HG03571 (cell line): Measurements from ENCODE around the gene ATP9A.
"Not testable (repeated sequence)": the region's sequence is repeated elsewhere in the genome, so short reads cannot be mapped to it uniquely, and the experiment has no call there.

ENCODE experiments used
- ATAC-seq: cut with Tn5 transposase; IDR thresholded peaks from one replicate; pipeline ENCODE4 v1.9.1; 2021; ENCODE audit not compliant: unreplicated experiment

ATP9A gene

DNA sequence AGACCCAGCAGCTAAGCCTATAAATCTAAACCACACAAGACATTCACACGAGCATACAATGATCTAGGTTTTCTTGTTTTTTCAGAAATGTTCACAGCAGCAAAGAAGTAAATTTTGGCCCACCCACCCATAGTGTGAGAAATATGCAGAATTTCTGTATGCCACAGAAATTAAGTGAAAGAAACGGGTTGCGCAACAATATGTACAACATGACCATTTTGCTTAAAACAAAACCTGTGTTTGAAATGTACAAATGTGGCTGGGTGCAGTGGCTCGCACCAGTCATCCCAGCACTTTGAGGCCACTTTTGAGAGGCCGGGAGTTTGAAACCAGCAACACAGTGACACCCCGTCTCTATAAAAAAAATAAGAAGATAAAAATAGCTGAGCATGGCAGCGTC, 24.8 kb upstream of the ATP9A start:
- ATAC-seq, result no peak

DNA sequence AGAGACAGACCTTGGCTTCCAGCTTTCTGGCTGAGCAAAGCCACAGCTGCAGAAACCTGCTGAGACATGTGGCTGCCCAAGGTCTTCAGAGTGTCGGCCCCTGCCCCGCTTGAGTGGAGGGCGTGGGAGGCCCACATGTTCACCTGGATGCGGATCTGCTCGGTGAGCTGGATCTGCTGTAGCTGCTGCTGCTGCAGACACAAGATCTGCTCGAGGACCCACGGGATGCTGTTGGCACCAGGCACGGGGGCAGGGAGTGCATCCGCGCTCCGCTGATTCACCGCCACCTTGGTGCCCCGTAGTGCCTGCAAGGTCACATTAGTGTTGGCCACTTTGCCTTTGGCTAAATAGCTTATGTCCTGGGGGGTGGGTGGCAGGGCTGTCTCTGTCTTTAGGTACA, 23.4 kb upstream of the ATP9A start:
- ATAC-seq, result no peak

DNA sequence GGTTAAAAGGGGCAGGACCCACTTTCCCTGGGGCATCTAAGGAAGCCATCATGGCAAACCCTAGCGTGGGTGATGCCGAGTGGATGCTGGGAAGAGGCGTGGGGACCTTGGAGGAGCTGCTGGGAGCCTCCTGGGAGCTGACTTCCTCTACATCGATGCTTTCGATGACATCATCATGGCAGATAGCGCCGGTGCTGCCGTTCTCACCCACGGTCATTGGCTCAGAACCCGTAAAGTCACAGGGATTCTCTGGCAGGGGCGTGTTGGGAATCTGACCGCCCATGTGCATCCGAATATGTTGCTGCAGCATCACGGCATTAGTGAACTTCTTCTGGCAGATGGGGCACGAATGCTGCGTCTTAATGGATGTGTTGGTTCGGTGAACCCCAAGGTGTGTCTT, 22.1 kb upstream of the ATP9A start:
- no peak for ATAC-seq

DNA sequence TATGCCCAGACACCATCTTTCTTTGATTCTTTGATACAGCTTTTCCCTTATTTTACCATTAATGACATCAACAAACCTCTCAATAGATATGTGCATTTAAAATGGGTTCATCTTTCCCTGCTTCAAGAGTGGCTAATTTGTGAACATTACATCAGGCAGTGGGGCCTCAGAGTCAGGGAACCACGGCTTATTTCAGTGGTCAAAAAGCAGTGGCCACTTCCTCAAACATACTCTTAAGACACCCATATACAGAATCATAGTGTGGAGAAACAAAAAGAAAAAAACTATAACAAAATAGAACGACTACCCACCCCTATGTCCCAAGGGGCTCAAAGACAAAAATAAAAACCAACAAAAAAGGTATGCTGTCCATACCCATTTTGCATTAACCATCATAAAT, 21.2 kb upstream of the ATP9A start:
- no peak for ATAC-seq

DNA sequence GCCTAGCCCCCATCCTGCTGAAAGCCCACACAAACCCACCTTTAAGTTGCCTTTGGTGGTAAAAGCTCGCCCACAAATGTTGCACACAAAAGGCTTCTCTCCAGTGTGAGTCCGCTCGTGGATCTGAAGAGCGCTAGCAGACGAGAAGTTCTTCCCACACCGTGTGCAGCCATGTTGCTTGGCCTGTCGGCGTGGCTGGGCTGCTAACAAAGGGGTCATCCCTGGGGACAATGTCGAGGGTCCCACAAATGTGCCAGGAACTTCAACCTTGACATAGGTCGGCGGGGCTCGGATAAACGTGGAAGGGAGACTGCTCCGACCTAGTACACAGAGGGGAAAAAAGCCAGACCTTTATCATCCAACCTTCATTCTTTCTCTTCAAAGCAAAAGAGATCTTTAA, 20.6 kb upstream of the ATP9A start:
- ATAC-seq, result no peak

DNA sequence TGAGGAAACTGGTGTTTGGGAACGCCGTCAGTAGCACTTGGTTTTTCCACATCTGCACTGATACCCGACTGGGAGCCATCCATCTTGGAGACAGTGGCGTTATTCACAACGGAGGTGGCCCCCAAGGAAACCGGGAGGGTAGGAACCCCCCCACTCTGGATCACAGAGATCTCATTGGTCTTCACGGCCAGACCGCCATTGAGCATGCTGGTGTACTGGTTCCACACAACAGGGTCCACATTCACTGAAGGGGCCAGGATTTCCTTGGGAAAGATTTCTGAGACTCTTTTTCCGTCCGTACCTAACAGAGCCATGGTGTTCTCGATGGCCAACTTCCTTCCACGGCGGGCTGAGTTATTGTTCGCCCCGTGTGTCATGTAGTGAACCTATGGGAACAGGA, 16.1 kb upstream of the ATP9A start:
- no peak for ATAC-seq

DNA sequence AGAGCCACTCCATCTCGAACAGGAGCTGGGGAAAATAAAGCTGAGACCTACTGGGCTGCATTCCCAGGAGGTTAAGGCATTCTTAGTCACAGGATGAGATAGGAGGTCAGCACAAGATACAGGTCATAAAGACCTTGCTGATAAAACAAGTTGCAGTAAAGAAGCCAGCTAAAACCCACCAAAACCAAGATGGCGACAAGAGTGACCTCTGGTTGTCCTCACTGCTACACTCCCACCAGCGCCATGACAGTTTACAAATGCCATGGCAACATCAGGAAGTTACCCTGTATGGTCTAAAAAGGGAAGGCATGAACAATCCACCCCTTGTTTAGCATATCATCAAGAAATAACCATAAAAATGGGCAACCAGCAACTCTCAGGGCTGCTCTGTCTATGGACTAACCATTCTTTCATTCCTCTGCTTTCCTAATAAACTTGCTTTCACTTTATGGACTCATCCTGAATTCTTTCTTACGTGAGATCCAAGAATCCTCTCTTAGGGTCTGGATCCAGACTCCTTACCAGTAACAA, 10.1 kb upstream of the ATP9A start:
- not testable (repeated sequence) for ATAC-seq

DNA sequence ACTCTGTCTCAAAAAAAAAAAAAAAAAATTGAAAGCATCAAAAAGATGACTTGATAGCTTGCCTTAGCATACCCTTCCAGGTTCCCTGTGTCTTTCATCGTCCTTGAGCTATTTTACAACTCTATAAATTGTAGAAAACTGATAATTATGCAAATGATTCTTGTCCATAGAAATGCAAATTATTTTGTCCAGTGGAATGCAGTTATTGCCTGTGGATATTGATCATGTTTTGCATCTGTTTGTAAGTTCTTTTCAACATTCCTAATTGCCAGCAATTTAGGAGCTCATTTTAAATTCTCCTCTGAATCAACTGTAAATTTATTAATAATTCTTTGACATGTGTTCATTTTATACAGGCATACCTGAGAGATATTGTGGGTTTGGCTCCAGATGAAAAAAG, 7.1 kb upstream of the ATP9A start:
- no peak for ATAC-seq

DNA sequence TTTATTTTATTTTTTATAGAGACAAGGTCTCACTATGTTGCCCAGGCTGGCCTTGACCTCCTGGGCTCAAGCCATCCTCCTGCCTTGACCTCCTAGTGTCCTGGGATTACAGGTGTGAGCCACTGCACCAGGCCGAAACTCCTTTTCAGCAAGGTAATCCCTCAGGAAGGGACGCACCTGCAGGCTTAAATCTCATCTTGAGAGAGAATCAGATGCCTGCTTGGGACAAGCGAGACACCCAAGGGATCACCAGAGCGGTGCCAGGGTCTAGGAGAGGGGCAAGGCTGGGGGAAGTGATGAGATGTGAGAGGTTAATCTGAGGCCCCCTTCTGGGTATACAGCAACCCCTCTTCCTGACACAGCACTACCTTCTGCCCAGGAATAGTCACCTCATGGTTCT, 4.0 kb upstream of the ATP9A start:
- ATAC-seq, result no peak

DNA sequence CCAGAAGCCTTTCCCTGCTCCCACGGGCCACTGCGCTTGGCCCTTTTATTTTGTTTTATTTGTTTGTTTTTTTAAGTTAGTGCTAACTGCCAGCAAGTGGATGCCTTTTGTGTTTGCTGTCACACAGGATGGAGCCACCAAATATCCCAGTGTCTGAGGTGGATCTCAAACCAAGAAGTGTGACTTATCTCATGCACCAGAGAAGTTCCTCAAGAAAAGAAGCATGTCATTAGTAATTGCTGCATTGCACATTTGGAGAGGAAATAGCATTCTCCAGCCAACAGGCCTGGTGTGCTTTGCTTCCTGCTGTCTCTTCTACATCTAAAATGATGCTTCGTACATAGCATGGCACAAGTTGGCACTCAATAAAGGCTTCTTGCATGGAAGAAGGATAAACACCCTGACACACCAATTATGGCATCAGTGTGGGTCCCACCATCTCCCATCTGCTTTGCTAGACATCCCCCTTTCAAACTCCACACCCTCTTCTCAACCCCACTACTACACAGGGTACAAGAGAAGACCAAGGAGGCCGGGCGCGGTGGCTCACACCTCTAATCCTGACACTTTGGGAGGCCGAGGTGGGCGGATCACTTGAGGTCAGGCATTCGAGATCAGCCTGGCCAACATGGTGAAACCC, 1.9 kb upstream of the ATP9A start:
- ATAC-seq, result no peak

DNA sequence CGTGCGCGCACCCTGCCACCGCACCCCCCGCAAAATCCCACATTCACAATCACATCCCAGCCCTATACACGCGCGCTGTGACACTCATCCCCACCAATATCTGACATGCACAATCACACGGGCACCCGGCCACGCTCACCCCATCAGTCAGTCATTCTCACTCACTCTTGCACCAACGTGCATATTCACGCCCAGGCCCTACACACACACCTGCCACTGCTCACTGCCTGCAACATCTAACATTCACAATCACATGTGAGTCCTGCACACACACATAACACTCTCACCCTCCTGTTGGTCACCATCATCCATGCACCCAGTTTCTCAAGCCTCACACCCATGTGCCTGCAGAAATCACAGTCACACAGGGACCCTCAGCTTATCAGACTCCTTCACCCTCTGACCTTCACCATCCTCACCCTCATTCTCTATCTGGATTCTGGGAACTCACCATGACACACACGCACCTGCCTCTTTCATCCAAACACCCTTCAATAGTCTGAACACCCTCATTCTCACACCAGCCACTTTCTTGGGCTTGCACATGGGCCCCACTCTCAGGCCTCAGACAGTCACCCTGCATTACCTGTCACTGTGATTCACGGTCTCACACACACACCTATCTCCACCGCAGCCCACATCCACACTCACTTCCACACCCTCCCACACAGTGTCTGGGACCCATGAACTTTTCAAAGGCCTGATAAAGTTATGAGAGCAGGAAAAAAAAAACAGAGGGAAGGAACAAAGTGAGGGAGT, 748 bp upstream of the ATP9A start:
- no peak for ATAC-seq

DNA sequence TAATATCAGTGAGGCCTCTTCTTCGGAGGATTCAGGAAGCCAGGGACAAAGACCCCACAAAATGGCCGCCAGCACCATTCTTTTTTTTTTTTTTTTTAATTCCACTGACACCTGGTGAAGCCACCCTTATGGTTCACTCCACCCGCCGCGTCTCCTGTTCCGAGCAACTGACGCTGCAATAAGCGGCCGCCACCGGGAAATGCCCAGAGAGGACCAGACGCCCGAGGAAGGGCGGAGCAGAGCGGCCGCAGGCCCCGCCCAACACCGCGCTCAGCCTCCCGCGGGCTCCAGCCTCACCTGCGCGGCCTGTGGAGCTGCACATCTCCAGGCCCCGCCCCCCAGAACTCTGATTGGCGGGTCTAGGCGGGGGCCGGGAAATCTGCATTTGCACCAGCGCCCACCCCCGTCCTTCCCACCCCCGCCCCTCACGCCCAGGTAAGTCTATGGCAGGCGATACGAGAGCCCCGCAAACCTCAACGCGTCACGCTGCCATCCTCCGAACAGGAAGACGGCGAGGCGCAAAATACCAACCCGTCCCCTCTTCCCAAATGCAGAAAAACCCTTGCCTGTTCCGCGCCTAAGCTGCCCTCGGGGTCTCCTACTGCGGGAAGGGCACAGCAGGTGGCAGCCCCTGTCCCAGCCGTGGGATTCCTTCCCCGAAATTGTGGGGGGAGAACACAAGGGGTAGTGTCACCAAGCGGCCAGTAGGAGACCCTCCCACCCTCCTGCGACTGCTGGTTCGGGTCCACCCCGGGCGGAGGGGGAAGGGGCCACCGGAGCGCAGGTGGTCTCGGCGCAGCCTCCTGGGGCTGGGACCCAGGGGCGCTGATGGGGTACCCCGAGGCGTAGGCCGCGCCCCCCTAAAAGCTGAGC, 960 bp downstream of the ATP9A start:
- ATAC-seq, result no peak

DNA sequence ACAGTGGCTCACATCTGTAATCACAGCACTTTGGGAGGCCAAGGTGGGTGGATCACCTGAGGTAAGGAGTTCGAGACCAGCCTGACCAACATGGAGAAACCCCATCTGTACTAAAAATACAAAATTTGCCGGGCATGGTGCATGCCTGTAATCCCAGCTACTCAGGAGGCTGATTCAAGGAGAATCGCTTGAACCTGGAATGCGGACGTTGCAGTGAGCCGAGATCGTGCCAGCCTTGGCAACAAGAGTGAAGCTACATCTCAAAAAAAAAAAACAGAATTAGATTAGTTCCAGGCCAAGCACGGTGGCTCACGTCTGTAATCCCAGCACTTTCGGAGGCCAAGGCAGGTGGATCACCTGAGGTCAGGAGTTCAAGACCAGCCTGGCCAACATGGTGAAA, 2.8 kb downstream of the ATP9A start:
- ATAC-seq, result not testable (repeated sequence)

DNA sequence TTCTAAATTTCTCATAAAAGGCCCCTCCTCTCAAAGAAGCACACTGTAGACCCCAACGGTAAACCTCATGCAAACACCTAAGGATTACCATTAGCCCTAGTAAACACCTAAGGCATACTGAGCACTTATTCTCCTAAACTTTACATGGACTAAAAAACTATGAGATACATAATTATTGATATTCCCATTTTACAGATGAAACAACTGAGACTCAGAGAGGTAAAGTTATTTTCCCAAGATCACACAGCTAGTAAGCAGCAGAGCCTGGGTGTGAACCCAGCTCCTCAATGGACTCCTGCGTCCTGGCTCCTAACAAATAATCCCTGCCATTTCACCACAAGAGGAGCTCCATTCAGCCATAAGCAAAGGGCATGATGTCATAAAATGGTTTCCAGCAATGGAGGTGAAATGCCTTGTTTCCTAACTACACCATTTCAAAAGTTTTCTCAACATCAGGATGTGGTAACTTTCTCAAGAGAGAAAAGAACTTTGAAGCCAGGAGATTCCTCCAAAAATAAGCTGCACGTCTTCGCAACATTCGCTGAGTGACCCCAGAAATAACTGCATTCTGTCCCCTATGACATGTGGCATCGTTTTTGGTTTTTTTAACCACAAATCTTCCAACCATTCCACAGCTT, 4.1 kb downstream of the ATP9A start:
- no peak for ATAC-seq

DNA sequence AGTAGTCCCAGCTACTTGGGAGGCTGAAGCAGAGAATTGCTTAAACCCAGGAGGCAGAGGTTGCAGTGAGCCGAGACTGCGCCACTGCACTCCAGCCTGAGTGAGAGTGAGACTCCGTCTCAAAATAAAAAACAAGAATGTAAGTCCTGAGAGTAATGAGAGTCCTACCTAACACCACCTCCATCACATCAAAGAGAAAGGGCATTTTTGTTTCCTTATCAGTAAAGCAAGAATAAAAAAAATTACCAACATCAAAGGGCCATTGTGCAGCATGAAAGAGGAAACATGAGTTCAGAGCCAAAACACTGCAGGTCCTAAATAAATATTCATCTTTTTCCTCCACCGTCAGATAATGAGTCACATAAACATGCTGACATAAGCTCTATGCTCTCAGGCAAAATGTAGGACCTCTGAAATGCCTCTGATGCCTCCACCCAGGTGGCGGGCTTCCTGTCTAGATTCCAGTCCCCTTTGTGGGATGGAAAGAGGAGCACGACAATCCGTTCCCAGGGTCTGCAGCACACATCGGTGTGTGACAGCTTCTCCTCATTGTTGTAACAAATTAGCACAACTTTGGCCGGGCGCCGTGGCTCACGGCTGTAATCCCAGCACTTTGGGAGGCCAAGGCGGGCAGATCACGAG, 7.2 kb downstream of the ATP9A start:
- ATAC-seq, result no peak

DNA sequence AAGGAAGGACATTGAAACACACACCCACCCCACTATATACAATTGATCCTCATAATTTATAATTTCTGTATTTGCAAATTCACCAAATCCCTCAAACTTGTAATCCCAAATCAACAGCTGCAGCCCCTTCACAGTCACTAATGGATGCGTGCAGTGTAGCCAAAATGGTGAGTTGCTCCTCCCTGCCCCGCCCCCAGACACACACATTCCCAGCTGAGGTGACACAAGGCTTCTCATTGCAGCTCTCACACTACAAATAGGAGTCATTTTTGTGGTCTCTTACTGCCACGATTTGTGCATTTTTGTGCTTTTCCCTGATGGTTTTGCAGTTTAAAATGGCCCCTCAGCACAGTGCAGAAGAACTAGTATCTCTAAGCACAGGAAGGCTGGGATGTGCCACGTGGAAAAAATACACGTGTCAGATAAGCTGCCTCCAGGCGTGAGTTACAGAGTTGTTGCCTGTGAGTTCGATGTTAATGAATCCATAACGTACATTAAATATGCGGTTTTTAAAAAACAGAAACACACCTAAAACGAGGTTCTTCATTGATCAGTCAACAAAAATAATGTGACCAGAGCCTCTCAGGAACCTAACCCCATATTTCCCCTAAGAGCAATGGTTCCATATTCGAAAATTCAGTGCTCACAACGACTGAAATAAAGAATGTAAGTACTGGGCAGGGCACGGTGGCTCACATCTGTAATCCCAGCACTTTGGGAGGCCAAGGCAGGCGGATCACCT, 8.2 kb downstream of the ATP9A start:
- no peak for ATAC-seq

DNA sequence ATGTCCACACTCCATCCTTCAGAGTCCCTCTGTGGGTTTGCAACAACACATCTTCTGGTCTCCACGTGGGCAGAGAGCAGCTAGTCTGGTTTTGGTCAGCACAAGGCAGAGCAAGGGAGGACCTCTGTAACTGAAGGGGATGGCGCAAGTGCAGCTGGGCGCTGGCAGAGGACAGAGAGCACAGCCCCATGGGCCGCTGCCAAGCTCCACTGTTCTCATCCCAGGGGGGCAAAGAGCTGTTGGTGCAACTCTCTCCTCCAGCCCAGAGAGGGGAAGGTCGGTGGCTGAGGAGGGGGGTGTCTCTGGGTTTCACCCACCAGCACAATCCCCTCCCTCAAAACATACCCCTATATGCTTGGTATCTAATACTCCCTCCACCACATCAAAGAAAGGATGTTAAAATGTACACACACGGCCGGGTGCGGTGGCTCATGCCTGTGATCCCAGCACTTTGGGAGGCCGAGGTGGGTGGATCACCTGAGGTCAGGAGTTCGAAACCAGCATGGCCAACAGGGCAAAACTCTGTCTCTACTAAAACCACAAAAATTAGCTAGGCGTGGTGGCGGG, 9.1 kb downstream of the ATP9A start:
- ATAC-seq, result no peak

DNA sequence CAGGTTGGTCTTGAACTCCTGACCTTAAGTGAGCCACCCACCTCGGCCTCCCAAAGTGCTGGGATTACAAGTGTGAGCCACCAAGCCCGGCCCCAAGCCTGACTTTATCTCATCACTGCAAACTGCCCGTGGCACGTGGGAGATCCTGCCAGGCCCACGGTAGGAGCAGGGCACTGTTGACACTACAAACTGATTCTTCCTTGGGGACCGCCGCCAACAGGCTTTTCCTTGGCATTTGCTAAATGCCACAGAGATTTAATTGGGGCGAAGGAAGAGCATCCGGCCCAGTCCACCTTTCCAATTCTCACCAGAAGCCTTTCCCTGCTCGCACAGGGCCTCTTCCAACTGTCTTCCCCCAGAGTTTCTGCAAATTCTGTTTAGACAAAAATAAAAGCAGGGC, 11.0 kb downstream of the ATP9A start:
- no peak for ATAC-seq

DNA sequence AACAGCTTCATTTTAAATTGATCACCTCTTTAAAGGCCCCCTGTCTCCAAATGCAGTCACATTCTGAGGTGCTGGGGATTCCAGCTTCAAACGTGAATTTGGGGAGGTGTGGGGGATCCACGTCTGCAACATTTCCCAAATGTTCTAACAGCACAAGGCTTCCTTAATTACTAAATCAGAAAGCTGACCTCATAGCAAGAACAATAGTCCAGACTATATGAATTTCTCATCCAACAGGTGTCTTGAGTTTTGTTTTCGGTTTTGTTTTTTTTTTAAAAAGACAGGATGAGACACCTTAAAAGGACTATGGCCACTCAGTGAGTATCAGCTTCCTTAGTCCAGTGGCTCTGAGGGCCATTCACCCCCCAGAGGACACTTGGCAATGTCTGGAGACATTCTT, 11.5 kb downstream of the ATP9A start:
- peak; percentile 66 for ATAC-seq

DNA sequence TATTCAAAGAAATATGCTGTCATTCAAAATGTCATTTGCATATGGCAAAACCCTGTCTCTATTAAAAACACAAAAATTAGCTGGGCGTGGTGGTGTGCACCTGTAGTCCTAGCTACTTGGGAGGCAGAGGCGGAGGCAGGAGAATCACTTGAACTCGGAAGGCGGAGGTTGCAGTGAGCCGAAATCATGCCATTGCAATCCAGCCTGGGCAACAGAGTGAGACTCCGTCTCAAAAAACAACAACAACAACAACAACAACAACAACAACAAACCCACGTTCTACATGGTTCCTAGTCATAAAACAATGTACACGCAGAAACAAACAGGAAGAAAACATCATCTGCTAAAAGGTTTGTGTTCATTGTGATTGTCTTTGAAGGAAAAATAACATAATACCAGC, 15.0 kb downstream of the ATP9A start:
- not testable (repeated sequence) for ATAC-seq
